ENCODE data around the gene TVP23C.

The TVP23C gene

DNA sequence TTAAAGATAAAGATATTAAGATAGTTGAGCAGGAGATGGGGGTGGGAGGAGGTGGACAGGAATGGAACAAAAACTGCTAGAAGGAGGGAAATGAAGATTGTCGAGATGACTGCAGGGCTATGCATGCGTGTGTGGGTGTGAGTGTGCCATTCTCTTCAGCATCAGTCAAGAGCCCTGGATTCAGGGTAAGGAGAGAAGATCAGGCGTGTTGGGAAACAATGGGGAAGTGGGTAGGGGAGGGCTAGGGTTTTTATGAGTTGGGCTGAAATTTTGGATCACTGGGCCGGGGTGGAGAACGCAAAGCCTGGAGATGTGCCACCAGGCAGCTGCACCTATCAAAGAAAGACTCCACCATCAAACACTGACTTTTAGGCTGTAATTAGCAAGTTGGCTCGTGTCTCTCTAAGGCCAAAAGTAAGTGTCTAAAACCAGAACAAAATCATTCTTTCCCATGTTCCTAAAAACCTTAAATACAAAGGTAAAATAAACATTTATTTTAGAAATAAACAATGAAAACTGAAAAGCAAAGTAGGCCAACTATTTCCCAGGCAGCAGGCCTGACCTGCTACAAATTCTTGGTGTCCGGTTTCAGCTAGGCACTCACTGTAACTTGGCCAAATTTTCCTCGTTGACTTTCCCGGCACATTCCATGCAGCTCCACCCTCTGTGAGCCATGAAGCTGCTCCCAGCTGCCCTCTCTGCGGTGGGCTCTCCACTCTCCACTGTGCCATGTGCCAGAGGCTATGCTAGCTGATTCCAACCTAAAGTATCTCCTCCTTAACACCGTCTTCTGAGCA lies 100.1 kb downstream of the TVP23C start:
- no peak overlapping the region for H3K4me2 ChIP-seq
- H4K20me1 ChIP-seq, result no peaks in the 10 kb centered on the region
- no peak overlapping the region for H3K27ac ChIP-seq
- no peaks in the 10 kb centered on the region for H3K9me3 ChIP-seq
- H3K9ac ChIP-seq, result no peak overlapping the region
- H3K36me3 ChIP-seq, result no peaks in the 10 kb centered on the region
- no peak for TF ChIP-seq Cebpa-rat (IDR thresholded peaks at IDR 0.05)
- no peak overlapping the region for H3K4me3 ChIP-seq
- H3K27me3 ChIP-seq, result no peaks in the 10 kb centered on the region
- H3K4me1 ChIP-seq, result no peaks in the 10 kb centered on the region

GRCh38 chr17:15457723-15458094 lies 105.6 kb downstream of the TVP23C start:
- Histone ChIP-seq H3K9ac (no peak overlapping the region), H3K27ac (0 out of 2 replicates have a peak overlapping the region, but pooled peaks have one; percentile 21), H3K9me3 (0 out of 2 replicates have a peak, but pooled peaks cover 10% of the 10 kb centered on the region), H3K36me3 (no peaks in the 10 kb centered on the region), H3K4me3 (no peak overlapping the region), H3K4me1 (peaks cover 15% of the 10 kb centered on the region), H3K27me3 (no peaks in the 10 kb centered on the region), H3K4me2 (peak overlapping the region; percentile 49), H4K20me1 (no peaks in the 10 kb centered on the region)
- no peak for TF ChIP-seq Cebpa-rat (IDR thresholded peaks at IDR 0.05)

DNA sequence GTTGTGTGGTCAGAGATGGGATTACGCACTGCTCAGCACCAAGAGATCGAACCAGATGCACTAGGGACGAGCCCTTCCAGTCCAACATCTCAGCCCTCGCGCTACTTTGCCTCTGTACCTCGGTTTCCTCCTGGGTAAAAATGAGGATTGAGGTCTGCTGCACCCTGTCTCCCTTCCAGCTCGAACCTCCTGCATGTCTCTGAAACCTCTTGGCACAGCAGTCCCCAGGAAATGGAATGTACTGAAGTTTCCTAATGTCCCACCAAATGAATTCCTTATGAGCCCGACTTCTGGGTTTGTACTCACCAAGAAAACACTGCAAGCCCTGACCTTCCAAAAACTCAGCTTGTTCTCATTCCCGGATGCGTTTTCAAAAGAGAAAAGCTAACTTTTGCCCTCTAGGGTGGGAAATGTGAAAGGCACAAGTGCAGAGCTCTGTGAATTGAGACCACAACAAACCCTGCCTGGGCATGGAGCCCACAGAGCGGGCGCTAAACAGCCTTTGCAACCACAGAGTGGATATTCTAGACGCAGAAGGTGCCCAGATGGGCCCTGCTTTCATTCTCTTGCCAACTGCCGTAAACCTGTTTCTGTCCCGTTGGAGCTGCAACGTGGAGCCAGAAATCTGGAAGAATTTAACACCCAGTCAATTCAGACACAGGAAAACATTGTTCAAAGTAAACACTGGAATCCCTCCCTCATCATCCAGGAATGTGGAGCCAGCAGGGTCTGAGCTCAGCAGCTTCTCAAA lies 106.1 kb downstream of the TVP23C start:
- no peak for TF ChIP-seq Cebpa-rat (IDR thresholded peaks at IDR 0.05)
- no peaks in the 10 kb centered on the region for H3K27me3 ChIP-seq
- 0 out of 2 replicates have a peak, but pooled peaks cover 10% of the 10 kb centered on the region for H3K9me3 ChIP-seq
- H3K4me3 ChIP-seq, result no peak overlapping the region
- H3K9ac ChIP-seq, result no peak overlapping the region
- H4K20me1 ChIP-seq, result no peaks in the 10 kb centered on the region
- H3K36me3 ChIP-seq, result no peaks in the 10 kb centered on the region
- peak overlapping the region; percentile 49 for H3K4me2 ChIP-seq
- H3K27ac ChIP-seq, result 0 out of 2 replicates have a peak overlapping the region, but pooled peaks have one; percentile 21
- H3K4me1 ChIP-seq, result peaks cover 15% of the 10 kb centered on the region

- no peaks in the 10 kb centered on the region for H3K36me3 ChIP-seq
- no peak for TF ChIP-seq Cebpa-rat (IDR thresholded peaks at IDR 0.05)
- H3K4me3 ChIP-seq, result no peak overlapping the region
- H3K27ac ChIP-seq, result no peak overlapping the region
- H3K9me3 ChIP-seq, result 0 out of 2 replicates have a peak, but pooled peaks cover 10% of the 10 kb centered on the region
- H4K20me1 ChIP-seq, result no peaks in the 10 kb centered on the region
- no peaks in the 10 kb centered on the region for H3K27me3 ChIP-seq
- H3K4me2 ChIP-seq, result peak overlapping the region; percentile 49; the same call in 1 of the 2 replicates
- H3K4me1 ChIP-seq, result peaks cover 15% of the 10 kb centered on the region
- H3K9ac ChIP-seq, result no peak overlapping the region
Observed at GRCh38 chr17:15456496-15456895, 106.8 kb downstream of the TVP23C start.

- no peaks in the 10 kb centered on the region for H3K27me3 ChIP-seq
- H3K9me3 ChIP-seq, result 0 out of 2 replicates have a peak, but pooled peaks cover 10% of the 10 kb centered on the region
- H3K36me3 ChIP-seq, result no peaks in the 10 kb centered on the region
- peaks cover 15% of the 10 kb centered on the region for H3K4me1 ChIP-seq
- H4K20me1 ChIP-seq, result no peaks in the 10 kb centered on the region
- H3K9ac ChIP-seq, result no peak overlapping the region
- no peak overlapping the region for H3K27ac ChIP-seq
- no peak overlapping the region for H3K4me2 ChIP-seq
- no peak for TF ChIP-seq Cebpa-rat (IDR thresholded peaks at IDR 0.05)
- H3K4me3 ChIP-seq, result no peak overlapping the region
Observed at GRCh38 chr17:15454346-15454745, 108.9 kb downstream of the TVP23C start.

- Histone ChIP-seq H3K27me3 (no peaks in the 10 kb centered on the region), H3K4me1 (peaks cover 15% of the 10 kb centered on the region), H3K4me3 (no peak overlapping the region), H4K20me1 (no peaks in the 10 kb centered on the region), H3K9ac (no peak overlapping the region), H3K36me3 (no peaks in the 10 kb centered on the region), H3K27ac (no peak overlapping the region), H3K9me3 (0 out of 2 replicates have a peak, but pooled peaks cover 10% of the 10 kb centered on the region), H3K4me2 (no peak overlapping the region)
- no peak for TF ChIP-seq Cebpa-rat (IDR thresholded peaks at IDR 0.05)
Observed at GRCh38 chr17:15453782-15454181, 109.5 kb downstream of the TVP23C start.

DNA sequence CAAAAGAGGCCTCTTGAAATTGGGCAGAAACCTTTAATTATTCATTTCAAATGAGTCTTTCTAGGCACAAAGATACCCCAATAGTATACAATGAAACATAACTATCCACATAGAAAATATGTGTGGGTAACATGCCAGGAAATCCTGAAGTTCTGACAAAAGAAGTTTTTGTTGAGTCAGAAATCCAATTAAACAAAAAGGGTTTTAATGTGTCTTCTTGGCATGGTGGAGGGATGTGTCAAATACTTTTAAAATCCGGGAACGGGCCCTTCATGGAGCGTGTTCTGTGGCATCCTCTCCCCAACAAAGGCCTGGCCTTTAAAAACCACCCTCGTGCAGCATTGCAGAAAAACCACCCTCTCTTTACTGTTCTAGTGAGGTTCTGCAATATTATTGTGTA lies 110.0 kb downstream of the TVP23C start:
- Histone ChIP-seq H4K20me1 (no peaks in the 10 kb centered on the region), H3K9me3 (0 out of 2 replicates have a peak, but pooled peaks cover 10% of the 10 kb centered on the region)

DNA sequence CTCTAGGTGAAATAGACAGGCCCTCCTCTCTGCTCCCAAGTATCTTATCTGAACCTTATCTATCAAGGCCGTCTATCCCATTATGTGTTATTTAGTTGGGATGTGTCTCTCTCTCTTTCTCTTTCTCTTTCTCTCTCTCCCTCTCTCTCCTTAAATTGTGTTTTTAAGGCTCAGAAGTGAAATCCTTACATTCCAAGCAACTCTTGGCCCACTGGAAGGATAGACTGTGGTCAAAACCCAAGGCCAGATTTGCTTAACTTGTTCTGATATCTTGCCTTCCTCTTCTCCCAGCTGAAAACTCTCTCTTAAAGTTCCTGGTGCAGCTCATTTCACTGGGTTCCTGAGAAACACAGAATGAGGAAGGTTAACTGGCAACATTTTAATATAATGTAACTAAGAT lies 110.5 kb downstream of the TVP23C start:
- no peak overlapping the region for H3K9ac ChIP-seq
- TF ChIP-seq Cebpa-rat (IDR thresholded peaks at IDR 0.05), result no peak

More for the DNA sequence above, 110.0 kb downstream of the TVP23C start:
- H3K27ac ChIP-seq, result no peak overlapping the region
- H3K27me3 ChIP-seq, result no peaks in the 10 kb centered on the region
- TF ChIP-seq Cebpa-rat (IDR thresholded peaks at IDR 0.05), result no peak
- no peak overlapping the region for H3K4me3 ChIP-seq
- H3K36me3 ChIP-seq, result no peaks in the 10 kb centered on the region
- no peak overlapping the region for H3K9ac ChIP-seq
- H3K4me1 ChIP-seq, result peaks cover 15% of the 10 kb centered on the region
- no peak overlapping the region for H3K4me2 ChIP-seq

More for the DNA sequence above, 110.5 kb downstream of the TVP23C start:
- H3K36me3 ChIP-seq, result no peaks in the 10 kb centered on the region
- no peak overlapping the region for H3K27ac ChIP-seq
- no peak overlapping the region for H3K4me3 ChIP-seq
- no peaks in the 10 kb centered on the region for H4K20me1 ChIP-seq
- 0 out of 2 replicates have a peak, but pooled peaks cover 10% of the 10 kb centered on the region for H3K9me3 ChIP-seq
- H3K27me3 ChIP-seq, result no peaks in the 10 kb centered on the region
- peaks cover 13% of the 10 kb centered on the region for H3K4me1 ChIP-seq
- no peak overlapping the region for H3K4me2 ChIP-seq

Measured in BLaER1 (cell line).